ENCODE data around the gene SH3PXD2B.
"Not testable (repeated sequence)": the region's sequence is repeated elsewhere in the genome, so short reads cannot be mapped to it uniquely, and the experiment has no call there.

Gene SH3PXD2B

DNA sequence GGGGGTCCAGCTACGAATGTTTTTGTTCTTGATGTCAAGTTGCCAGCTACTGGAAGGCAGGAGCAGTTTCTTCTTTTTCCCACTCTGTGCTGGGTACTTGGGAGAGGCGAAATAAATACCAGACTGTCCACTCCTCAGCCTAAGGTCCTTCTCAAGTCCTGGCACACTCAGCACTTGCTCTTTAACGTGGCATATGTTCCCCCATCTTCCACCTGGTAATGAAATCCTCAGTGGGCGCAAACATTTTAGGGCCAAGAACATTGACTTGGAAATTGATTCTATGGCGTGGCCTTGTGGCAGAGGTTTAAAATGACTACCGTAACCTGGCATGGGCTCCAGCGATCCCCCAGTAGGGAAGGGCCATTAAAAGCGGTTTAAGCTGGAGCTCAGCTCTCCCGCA is 119.7 kb downstream of the SH3PXD2B start:
- no peak for DNase-seq

DNA sequence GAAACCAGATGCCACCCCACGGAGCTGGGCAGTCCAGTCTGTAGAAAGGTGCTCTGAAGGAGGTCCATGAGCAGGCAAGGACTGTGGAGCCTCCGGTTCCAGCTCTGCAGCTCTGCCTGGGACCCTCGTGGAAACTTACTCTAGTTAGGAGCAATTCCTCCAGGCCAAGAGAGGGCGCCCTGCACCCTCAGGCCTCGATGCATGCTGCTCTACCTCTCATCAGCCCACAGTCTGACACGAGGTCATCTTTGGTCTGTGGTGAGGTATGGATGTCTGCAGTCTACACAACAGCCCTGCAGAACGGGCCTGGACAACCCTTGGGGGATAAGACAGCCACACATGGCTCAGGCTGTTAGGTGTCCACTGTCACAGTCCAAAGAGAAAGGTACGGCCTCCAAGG is 120.1 kb downstream of the SH3PXD2B start:
- DNase-seq = no peak

DNA sequence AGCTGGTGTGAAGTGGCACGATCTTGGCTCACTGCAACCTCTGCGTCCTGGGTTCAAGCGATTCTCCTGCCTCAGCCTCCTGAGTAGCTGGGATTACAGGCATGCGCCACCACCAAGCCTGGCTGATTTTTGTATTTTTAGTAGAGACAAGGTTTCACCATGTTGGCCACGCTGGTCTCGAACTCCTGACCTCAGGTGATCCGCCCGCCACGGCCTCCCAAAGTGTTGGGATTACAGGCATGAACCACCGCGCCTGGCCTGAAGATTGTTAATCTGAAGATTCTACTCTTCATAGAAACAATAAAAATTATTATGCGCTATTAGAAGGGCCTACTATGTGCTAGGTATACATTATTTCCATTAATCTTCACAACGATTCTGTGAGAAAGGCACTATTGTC is 127.4 kb downstream of the SH3PXD2B start:
- not testable (repeated sequence) for DNase-seq

DNA sequence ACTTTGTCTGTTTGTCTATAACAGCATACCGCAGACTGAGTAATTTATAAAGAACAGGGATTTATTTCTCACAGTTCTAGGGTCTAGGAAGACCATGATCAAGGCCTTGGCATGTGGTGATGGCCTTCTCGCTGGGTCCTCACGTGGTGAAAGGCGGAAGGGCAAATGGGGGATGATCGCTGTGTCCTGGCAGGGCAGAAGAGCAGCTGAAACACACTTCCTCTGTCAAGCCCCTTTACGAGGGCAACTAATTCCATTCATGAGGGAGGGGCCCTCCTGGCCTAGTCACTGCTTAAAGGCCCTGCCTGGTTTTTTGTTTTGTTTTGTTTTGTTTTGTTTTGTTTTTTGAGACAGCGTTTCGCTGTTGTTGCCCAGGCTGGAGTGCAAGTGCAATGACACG is 128.9 kb downstream of the SH3PXD2B start:
- DNase-seq = no peak

DNA sequence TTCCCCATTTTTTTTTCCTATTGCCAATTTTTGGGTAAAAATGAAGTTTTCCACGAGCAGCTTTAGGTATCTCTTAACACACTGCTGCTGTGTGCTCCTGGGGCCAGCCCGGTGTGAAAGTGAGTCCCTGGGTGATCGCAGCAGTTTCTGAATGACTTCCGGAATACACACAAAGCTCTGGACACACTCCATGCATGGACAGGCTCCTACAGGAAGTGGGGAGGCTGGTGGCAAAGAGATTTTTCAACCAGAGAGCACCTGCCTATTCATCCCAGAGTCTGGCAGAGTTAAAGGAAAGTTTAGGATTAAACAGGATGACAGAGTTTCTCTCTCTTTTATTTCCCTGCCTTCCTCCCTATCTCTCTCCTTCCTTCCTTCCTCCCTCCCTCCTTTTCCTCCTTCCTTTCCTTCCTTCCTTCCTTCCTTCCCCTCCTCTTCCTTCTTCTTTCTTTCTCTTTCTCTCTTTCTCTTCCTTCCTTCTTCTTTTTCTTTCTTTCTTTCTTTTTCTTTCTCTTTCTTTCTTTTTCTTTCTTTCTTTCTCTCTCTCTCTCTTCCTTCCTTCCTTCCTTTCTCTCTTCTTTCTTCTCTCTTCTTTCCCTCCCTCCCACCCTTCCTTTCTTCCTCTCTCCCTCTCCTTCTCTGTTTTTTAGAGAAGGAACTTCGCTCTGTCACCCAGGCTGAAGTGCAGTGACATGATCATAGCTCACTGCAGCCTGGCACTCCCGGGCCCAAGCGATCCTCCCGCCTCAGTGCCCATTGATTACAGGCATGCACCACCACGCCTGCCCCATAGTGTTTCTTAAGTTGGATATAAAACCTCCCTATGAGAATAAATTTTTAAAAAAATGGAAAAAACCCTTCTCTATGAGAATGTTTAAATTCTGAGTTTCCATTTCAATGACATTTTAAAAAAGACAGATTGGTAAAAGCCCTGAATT is 132.0 kb downstream of the SH3PXD2B start:
- no peak for DNase-seq

DNA sequence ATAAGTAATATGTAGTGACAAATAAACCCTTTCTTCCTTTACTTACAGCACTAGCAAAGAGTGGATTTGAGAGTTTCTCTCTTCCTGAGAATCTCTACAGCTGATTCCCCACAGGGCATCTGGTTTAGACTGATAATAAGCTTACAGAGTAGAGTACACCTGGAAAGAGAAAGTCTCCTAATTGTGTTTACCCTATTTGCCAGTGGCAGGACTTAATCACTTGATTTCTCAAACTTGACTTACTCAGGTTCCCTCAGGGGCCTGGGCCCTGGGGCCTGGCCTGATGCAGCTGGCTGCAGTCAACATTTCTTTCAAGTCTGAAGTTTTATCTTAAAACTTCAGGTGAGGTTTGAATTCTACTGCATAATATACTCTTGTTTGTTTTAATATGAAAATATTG is 132.7 kb downstream of the SH3PXD2B start:
- DNase-seq = no peak

DNA sequence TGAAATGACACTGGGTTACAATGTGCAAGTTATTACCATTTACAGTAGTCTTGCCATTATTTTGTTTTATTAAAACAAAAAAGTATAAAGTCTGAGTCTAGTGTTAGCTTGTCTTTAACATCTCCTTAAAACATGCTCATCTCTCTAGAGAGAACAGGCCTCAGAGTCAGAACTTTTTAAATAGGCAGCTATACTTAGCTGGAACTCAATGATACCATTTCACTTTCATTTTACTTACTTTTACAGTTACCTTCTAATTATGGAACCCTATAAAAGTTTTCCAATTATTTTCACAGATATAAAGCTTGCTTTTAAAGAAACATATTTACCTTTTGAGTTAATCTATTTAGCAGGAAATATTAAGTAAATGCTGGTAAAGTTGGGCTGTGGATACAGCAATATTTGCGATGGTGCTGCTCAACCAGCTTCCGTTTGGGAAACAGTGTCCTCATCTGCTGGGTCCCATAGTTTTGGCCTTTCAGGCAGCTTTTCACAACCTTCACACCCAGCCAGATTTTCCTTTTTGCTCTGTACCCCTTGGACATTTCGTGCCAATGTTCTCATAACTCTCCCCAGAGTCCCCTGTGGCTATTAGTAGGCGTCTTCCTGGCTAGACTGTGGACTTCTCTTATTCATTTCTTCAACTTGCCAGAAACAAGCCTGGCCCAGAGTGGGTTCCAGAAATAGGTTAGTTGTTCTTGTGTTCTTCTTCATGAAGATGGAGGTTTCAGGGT is 134.4 kb downstream of the SH3PXD2B start:
- no peak for DNase-seq

DNA sequence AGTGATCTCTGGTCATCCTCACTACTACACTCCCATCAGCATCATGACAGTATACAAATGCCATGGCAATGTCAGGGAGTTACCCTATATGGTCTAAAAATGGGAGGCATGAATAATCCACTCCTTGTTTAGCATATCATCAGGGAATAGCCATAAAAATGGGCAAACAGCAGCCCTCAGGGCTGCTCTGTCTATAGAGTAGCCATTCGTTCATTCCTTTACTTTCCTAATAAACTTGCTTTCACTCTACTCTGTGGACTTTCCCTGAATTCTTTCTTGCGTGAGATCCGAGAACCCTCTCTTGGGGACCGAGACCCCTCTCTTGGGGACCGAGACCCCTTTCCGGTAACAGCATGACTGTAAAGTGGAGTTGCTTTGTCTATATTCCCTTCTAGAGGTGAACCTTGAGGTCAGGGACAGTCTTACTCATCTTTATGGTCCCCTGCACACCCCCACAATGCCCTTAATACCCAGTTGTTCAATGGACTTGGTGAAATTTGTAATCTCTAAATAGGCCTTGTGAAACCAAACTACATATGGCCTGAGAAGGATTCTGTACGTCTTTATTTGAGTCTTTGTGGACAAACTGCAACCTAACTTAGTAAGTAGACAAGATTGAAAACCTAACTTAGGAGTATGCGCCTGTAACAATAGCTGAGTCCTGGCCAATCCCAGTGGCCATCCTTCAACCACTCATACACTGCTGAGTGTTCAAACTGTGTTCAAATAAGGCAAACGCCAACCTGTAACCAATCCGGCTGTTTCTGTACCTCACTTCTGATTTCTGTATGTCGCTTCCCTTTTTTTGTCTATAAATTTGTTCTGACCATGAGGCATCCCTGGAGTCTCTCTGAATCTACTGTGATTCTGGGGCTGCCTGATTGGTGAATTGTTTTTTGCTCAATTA is 138.5 kb downstream of the SH3PXD2B start:
- DNase-seq = no peak

DNA sequence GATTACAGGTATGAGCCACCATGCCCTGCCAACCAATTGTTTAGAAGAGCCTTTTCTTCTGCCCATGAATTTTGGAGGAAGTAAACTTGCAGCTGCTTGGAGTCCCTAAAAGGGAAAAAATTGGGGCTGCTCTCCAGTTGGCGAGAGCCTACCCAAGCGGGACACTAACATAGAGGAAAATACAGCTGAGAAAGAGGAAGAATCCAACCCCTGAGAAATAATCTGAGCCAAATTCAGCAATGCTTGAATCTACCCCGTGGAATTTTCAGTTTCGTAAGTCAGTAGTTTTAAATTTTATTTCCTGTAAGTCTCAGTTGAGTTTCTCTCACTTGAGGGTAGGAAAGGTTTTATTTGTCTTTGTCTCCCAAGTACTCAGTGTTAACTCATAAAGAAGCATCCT is 140.4 kb downstream of the SH3PXD2B start:
- DNase-seq = no peak

DNA sequence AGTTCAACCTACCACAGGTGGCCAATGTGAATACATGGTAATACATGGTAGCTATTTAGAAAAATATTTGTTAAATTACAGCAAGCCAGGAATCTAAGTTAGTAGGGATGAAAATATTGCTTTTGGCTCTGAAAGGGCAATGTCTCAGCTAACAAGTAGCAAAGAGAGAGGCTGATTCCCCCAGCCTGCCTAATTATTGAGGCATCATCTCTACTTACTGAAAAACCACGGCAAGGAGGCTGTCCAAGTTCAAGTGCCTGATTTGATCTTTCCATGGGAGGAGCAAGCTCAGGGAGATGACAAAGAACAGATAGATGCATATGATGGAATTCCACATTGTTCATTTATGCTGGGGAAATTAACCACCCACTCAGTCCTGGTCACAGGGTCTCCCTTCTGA is 142.0 kb downstream of the SH3PXD2B start:
- no peak for DNase-seq

DNA sequence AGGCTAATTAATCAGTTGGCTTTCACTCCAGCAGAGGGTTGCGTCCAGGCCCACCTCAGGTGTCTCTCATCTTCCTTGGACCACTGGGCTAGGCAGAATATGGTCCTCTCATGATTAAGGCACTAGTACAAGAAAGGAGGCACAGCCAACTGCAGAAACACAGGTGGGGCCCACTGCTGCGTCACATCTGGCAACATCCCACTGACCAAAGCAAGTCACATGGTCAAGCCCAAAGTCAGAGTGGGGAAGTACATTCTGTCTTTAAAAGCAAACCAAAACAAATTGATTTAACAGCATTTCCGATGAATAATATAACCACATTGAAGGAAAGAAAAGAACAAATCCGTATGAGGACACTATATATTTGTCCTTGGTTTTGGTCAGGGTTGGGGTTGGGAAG is 142.7 kb downstream of the SH3PXD2B start:
- DNase-seq = no peak

DNA sequence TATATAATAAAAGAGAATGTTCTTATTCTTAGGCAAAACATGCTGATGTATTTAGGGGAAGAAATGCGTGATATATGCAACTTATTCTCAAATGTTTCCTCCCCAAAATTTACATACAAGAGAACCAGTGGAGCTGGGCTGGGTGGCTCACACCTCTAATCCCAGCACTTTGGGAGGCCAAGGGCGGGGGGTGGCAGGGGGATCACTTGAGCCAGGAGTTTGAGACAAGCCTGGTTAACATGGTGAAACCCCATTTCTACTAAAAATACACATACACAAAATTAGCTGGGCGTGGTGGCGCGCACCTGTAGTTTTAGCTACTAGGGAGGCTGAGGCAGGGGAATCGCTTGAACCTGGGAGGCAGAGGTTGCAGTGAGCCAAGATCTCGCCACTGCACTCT is 143.3 kb downstream of the SH3PXD2B start:
- DNase-seq = no peak

DNA sequence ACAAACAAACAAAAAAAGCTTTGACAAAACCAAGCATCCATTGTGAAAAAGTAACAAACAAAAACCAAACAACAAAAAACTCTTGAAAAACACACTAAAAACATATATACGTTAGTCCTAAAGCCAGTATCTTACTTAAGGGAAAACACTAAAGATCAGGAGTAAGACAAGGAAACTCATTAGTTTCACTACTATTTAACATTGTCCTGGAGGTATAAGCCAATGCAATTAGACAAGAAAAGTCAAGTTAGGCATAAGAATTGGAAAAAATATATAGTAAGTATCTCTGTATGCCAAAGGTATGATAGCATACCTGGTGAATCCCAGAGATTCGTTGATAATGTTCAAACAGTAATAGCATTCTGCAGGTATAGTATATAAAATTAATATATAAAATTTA is 148.9 kb downstream of the SH3PXD2B start:
- no peak for DNase-seq

DNA sequence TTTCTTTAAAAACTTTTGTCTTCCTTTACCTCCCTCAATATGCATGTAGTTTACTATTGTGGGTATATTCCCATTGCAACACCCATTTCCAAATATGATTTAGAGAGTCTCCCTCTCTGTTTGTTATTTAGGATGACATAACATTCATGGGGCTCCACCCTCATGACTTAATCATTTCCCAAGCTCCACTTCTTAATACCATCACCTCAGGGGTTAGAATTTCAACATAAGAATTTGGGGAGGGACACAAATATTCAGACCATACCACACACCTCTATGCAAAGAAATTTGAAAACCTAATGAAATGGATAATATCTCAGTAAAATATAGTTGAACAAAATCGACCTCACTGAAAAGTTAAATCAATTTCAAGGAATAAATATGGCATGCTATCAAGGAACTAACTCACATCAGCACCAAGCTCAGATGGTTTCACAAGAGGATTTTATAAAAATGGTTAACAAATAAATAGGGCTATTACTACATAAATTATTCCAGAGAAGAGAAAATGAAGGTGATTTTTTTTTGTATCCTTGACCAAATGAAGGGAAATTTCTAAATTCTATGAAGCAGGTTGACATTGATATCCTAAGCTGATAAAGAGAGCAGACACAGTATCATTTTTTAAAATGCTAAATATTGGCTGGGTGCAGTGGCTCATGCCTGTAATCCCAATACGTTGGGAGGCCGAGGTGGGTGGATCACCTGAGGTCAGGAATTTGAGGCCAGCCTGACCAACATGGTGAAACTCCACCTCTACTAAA is 150.6 kb downstream of the SH3PXD2B start:
- DNase-seq = no peak

DNA sequence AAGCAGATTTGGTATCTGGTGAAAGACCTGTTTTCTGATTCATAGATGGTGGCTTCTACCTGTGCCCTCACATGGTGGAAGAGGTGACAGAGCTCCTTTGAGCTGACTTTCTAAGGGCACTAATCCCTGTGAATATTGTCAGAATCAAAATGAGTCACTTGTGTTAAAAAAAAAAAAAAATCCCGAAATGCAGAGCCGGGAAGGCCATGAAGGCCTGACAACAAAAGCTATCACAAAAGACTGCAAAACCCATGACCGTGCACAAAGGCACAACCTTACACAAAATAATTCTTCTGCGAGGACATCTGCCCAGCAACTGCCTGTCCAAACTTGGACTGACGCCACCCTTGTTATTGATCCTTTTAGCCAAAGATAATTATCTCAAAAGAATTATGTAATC is 151.2 kb downstream of the SH3PXD2B start:
- DNase-seq = no peak

DNA sequence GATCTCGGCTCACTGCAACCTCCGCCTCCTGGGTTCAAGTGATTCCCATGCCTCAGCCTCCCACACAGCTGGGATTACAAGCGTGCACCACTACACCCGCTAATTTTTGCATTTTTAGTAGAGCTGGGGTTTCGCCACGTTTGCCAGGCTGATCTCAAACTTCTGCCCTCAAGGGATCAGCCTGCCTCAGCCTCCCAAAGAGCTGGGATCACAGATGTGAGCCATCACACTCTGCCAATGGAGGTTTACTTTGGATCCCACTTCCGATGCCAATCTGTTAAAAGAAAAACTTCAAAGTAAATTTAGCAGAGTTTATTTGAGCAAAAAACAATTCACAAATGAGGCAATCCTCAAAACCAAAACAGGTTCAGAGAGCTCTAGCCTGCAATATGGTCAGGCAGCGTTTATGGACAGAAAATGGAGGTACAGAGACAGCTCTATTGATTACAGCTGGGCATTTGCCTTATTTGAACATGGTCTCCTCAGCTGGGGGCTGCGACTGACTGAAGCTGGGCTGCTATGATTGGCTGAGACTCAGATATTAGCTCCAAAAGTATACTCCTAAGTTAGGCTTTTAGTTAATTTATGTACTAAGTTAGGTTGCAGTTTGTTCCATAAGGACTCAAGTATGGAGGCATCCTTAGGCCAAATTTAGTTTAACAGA is 152.1 kb downstream of the SH3PXD2B start:
- DNase-seq = no peak

DNA sequence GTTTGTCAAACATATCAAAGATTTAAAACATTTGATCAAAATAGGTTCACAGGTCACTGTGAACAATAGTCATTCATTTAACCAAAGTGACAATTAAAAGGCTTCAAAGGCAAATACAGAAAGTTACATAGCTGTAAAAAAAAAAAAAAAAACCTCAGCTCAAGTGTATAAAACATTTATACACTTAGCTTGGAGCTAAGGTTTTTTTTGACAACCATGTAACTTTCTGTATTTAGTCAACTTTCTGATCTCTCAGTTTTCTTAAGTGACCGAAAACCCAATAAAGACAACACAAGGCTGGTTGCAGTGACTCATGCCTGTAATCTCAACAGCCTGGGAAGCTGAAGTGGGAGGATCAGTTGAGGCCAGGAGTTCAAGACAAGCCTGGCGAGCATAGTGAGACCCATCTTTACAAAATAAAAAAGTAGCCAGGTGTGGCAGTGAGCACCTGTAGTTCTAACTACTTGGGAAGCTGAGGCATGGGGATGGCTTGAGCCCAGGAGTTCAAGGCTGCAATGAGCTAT is 154.3 kb downstream of the SH3PXD2B start:
- no peak for DNase-seq

DNA sequence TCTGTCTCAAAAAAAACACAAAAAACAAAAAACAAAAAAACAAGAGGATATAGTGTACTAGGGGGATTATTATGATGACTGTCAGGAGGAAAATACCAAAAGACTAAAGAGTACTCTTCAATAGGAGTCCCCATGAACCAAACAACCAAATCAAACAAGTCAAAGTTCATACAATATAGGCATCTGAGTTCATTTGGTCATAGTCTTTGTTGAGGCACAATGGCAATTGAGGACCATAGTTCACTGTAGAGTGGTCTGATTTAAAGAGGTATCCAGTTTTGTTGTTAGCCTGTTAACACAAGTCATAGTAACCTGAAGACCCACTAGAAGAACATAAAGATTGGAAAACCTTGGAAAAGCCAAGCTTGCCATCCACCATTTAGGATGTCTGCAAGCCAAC is 159.5 kb downstream of the SH3PXD2B start:
- no peak for DNase-seq

DNA sequence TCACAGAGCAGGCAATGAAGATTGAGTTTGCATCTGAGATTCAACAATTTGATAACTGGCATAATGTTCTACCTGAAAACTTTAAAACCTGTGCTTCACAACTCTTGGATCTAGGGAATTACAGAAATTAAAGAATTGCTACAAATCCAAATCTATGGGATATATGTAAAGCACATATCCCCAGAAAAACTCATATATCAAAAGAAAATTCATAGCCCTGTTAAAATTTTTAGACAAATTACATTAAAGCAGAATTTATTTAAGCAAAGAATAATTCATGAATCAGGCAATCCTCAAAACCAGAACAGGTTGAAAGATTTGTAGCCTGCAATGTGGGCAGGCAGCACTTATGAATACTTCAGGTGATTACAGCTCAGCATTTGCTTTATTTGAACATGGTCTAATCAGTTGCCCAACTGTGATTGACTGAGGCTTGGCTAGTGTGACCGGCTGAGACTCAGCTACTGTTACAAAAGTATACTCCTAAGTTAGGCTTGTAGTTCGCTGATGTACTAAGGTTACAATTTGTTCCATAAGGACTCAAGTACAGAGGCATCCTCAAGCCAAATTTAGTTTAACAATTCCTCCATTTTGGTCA is 160.5 kb downstream of the SH3PXD2B start:
- no peak for DNase-seq

DNA sequence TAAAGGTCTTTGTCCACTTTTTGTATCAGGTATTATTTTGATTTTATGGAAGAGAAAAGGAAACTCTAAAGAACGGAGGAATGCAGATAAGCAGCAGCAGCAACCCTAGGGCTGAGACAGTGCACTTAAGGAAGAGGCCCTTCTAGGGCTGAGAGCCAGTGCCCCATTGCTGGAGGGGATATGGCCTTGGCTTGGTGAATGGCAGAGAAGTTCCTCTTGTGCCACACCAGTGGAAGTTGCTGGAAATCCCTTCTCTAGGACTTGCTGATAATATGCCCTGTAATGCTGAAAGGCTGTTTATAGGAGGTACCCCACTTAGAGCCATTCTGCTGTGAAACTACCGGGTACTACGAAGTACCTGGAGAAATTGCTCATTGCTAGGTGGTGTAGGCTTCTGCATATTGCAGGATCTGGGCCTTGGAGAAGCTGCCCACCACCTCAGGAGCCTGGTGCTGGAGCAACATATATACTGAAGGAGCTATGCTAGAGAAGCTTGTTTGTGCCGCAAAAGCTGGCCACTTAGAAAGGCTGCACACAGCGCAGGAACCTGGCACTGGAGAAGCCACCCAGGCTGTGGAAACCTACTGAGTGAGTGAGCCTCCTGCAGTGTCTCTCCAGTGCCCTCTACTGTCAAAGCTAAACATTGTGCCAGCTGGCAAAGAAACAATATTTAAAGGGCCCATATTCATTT is 161.1 kb downstream of the SH3PXD2B start:
- peak; percentile 57 for DNase-seq
